Natural killer cell (primary cell): ENCODE measurements around the gene MYL12A. TPM values are rescaled to one million over a fixed set of nuclear protein-coding genes. Genes with fewer than 3 reads are reported as not detected.

Experiments
- ATAC-seq, 3 donors: fragments of 150-1000 bp in 2 of 3; fragments of 200-7000 bp in 1 of 3; cut with Tn5 transposase; 1 replicate in 1 of 3; 2 replicates in 2 of 3; pipeline ENCODE4 v1.10.0; 2021; ENCODE audit warnings: mild to moderate bottlenecking in 2 of 3, moderate library complexity in 2 of 3
- DNase-seq, 2 donors: peaks; one replicate each; pipeline versions ENCODE4 v3.0.0 to v3.0.0-alpha.2; 2013 to 2021; ENCODE audit warnings: mixed read lengths in 1 of 2
- H3K27ac ChIP-seq: one replicate; pipeline ENCODE4 v1.5.1; 2013; ENCODE audit warnings: mild to moderate bottlenecking, low read length
- H3K27me3 ChIP-seq: one replicate; pipeline ENCODE4 v1.6.1; 2013; ENCODE audit warnings: low read length; ENCODE audit not compliant: control insufficient read depth, insufficient read depth
- H3K36me3 ChIP-seq: one replicate; pipeline ENCODE4 v1.6.1; 2013; ENCODE audit warnings: low read length; ENCODE audit not compliant: control insufficient read depth, insufficient read depth
- H3K4me1 ChIP-seq: one replicate; pipeline ENCODE4 v1.6.1; 2013; ENCODE audit warnings: low read length; ENCODE audit not compliant: control insufficient read depth, insufficient read depth
- H3K4me3 ChIP-seq: one replicate; pipeline ENCODE4 v1.5.1; 2013; ENCODE audit warnings: low read length
- H3K9me3 ChIP-seq: one replicate; pipeline ENCODE4 v1.6.1; 2013; ENCODE audit warnings: low read length; ENCODE audit not compliant: control insufficient read depth, insufficient read depth
- H3K27ac Mint-ChIP-seq, 2 donors: one replicate each; pipeline ENCODE4 v1.8.0; 2022; ENCODE audit warnings: mild to moderate bottlenecking in 2 of 2, mixed read lengths in 2 of 2, moderate library complexity in 1 of 2
- H3K27me3 Mint-ChIP-seq, 2 donors: one replicate each; pipeline ENCODE4 v1.8.0; 2022; ENCODE audit warnings: low read depth in 2 of 2, mixed read lengths in 2 of 2
- H3K36me3 Mint-ChIP-seq: one replicate; pipeline ENCODE4 v1.8.0; 2022; ENCODE audit warnings: mixed read lengths
- H3K4me1 Mint-ChIP-seq, 2 donors: one replicate each; pipeline ENCODE4 v1.8.0; 2022; ENCODE audit warnings: mixed read lengths in 2 of 2
- H3K4me3 Mint-ChIP-seq: one replicate; pipeline ENCODE4 v1.8.0; 2022; ENCODE audit warnings: mild to moderate bottlenecking, moderate library complexity, mixed read lengths
- H3K9me3 Mint-ChIP-seq, 2 donors: one replicate each; pipeline ENCODE4 v1.8.0; 2022; ENCODE audit warnings: mixed read lengths in 2 of 2
- WGBS: methylation state at CpG from one replicate; pipeline ENCODE4 v1.1.7; 2013; ENCODE audit warnings: missing lambda C conversion rate; ENCODE audit not compliant: insufficient coverage; 5-methylcytosine and 5-hydroxymethylcytosine counted together
- intact Hi-C: fragments of 100-400 bp; cut with micrococcal nuclease; formaldehyde crosslinking; loops from one replicate; pipeline ENCODE4 v1.14.2; 2022
- total RNA-seq, 4 donors: library from RNA; stranded (reverse); fragments of 120-200 nt in 1 of 4; gene quantifications; one replicate each; pipeline versions ENCODE4 v1.2.3 to v1.2.4, GENCODE V29; 2013 to 2022
- TF ChIP-seq, protein P1 (sequence below): fragments of 200-600 bp; IDR thresholded peaks from one replicate; pipeline ENCODE4 v1.8.0; 2022; ENCODE audit warnings: antibody characterized with exemption

The MYL12A gene
- total RNA-seq, 3 donors from 2014 or later (not counting 1 experiment from before 2014, with no cell fraction given): 532 to 652 (median 572) TPM

DNA sequence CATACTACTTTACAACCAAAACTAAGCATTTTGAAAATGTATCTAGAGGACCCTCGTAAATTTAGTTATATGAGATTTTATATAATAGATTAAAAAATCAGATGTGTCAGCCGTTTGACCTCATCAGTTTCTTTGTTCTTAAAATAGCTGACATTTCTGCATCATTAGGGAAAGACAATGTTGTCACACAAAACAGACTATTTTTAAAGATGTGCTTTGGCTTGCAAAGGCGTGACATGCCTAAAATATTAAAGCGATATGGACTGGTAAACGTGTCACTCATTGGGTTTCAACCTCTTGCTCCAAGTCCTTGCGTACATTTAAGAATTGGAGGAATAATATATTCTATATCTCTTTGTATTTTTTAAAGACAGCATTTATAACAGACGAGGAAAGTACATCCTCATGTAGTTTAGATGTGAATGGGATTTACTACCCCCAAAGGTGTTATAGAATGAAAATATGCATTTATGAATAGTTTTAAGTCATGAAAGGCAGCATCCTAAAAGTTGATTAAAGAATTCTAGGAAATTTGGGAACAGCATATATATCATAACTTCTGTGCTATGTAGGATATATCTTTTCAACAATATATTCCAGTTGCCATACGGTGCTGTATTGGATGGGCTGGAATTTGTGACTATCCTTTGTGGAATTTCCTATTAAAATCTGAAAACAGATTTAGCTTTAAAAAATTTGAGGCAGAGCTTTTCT, 3.8 kb downstream of the MYL12A start:
- Mint-ChIP-seq H3K27ac (peak overlapping the region; percentile 88), H3K9me3 (no peaks in the 10 kb centered on the region), H3K27me3 (no peaks in the 10 kb centered on the region), H3K36me3 (peaks cover 20% of the 10 kb centered on the region), H3K4me3 (peak overlapping the region; percentile 76), H3K4me1 (peaks cover 76 to 87% of the 10 kb centered on the region in 2 donors)
- ATAC-seq (no peak), DNase-seq (no peak)
- peaks cover 43% of the 10 kb centered on the region for H3K36me3 ChIP-seq
- intact Hi-C loops: no loop called here
- peak overlapping the region; percentile 66 for H3K27ac ChIP-seq
- no peak overlapping the region for H3K4me3 ChIP-seq
- TF ChIP-seq, protein P1, sequence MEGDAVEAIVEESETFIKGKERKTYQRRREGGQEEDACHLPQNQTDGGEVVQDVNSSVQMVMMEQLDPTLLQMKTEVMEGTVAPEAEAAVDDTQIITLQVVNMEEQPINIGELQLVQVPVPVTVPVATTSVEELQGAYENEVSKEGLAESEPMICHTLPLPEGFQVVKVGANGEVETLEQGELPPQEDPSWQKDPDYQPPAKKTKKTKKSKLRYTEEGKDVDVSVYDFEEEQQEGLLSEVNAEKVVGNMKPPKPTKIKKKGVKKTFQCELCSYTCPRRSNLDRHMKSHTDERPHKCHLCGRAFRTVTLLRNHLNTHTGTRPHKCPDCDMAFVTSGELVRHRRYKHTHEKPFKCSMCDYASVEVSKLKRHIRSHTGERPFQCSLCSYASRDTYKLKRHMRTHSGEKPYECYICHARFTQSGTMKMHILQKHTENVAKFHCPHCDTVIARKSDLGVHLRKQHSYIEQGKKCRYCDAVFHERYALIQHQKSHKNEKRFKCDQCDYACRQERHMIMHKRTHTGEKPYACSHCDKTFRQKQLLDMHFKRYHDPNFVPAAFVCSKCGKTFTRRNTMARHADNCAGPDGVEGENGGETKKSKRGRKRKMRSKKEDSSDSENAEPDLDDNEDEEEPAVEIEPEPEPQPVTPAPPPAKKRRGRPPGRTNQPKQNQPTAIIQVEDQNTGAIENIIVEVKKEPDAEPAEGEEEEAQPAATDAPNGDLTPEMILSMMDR: no peak
- 32% methylated on average over 4 of the region's 8 CpGs for WGBS
- no peaks in the 10 kb centered on the region for H3K9me3 ChIP-seq
- no peaks in the 10 kb centered on the region for H3K27me3 ChIP-seq
- peaks cover 24% of the 10 kb centered on the region for H3K4me1 ChIP-seq

DNA sequence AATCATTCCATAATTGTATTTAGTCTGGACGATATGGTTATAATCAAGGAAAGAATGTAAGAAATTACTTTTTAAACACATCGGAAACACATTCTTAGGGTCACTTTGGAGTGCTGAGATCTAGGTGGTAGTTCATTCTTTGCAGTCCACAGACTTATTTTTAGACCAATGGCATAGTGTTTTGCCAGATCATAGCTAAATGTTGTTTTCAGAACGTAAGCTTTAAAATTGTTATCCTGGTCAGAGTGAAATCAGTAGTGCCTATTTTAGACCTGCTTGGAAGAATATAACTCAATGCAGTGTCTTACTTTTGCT, 4.3 kb downstream of the MYL12A start:
- ATAC-seq: no peak

DNA sequence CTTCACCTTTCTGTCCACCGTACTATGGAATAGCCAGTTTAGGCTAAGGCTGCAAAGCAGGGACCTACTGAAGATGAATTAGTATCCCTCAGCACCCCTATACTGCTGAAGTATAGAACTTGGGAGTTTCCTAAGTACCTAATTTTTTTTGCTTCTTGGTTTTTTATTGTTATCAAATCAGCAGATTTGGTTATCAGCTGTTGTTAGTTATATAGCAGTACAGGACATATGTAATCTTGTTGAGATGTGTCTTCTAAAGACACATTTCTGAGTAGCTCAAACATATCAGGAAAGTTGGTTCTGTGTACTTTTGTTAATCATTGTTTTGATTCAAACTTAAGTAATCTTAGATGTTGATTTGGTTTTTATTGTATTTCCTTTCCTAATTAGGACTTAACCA, 5.2 kb downstream of the MYL12A start:
- intact Hi-C loops: no loop called here
- Mint-ChIP-seq H3K27me3 (no peaks in the 10 kb centered on the region), H3K4me1 (peaks cover 76 to 89% of the 10 kb centered on the region in 2 donors), H3K36me3 (peaks cover 34% of the 10 kb centered on the region), H3K4me3 (peak overlapping the region; percentile 81), H3K27ac (peak overlapping the region; percentile 88), H3K9me3 (no peaks in the 10 kb centered on the region)
- H3K27ac ChIP-seq: peak overlapping the region; percentile 49
- DNase-seq (no peak), ATAC-seq (no peak)
- no peaks in the 10 kb centered on the region for H3K9me3 ChIP-seq
- peaks cover 23% of the 10 kb centered on the region for H3K4me1 ChIP-seq
- H3K4me3 ChIP-seq: no peak overlapping the region
- peaks cover 57% of the 10 kb centered on the region for H3K36me3 ChIP-seq
- 67% methylated on average over 1 of the region's 1 CpG for WGBS
- TF ChIP-seq, protein P1: no peak
- no peaks in the 10 kb centered on the region for H3K27me3 ChIP-seq

More for the DNA sequence above, 4.3 kb downstream of the MYL12A start:
- Histone ChIP-seq H3K4me3 (no peak overlapping the region), H3K27ac (peak overlapping the region; percentile 66), H3K27me3 (no peaks in the 10 kb centered on the region), H3K4me1 (peaks cover 20% of the 10 kb centered on the region), H3K9me3 (no peaks in the 10 kb centered on the region), H3K36me3 (peaks cover 48% of the 10 kb centered on the region)
- Mint-ChIP-seq H3K9me3 (no peaks in the 10 kb centered on the region), H3K4me3 (peak overlapping the region; percentile 76), H3K27ac (peak overlapping the region; percentile 88), H3K27me3 (no peaks in the 10 kb centered on the region), H3K36me3 (peaks cover 25% of the 10 kb centered on the region), H3K4me1 (peaks cover 77 to 86% of the 10 kb centered on the region in 2 donors)
- intact Hi-C loops: no loop called here
- TF ChIP-seq, protein P1: no peak
- no peak for DNase-seq
- 55% methylated on average over 2 of the region's 3 CpGs for WGBS

DNA sequence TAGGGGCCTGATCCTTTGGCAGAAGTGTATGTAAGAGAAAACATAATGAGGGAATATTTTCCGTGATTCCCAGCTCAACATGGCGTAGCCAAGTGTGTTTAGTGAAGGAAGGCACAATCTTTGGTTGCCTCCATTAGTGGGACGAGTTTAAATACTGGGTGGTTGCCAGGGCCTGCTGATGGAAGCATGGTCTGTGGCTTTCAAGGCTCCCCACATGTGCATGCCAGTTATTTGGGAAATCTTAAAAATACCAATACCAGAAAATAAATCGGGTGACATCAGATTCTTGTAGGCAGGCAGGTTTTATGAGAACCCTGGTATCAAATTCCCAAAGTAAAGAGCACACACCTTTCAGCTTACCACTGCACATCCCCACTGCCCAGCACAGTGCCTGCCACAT, 7.1 kb downstream of the MYL12A start:
- Histone ChIP-seq H3K36me3 (peaks cover 70% of the 10 kb centered on the region), H3K9me3 (no peaks in the 10 kb centered on the region), H3K4me3 (no peak overlapping the region), H3K27me3 (no peaks in the 10 kb centered on the region), H3K4me1 (peaks cover 18% of the 10 kb centered on the region), H3K27ac (no peak overlapping the region)
- WGBS: 95% methylated on average over 4 of the region's 4 CpGs
- H3K4me3 Mint-ChIP-seq: peak overlapping the region; percentile 25
- H3K4me1 Mint-ChIP-seq: peaks cover 88 to 93% of the 10 kb centered on the region in 2 donors
- peaks cover 42% of the 10 kb centered on the region for H3K36me3 Mint-ChIP-seq
- H3K27ac Mint-ChIP-seq: peak overlapping the region; percentile 88
- TF ChIP-seq, protein P1: no peak
- no peaks in the 10 kb centered on the region for H3K9me3 Mint-ChIP-seq
- ATAC-seq (no peak), DNase-seq (no peak)
- intact Hi-C loops: no loop called here
- no peaks in the 10 kb centered on the region for H3K27me3 Mint-ChIP-seq
